ENCODE data around the gene CTNND2. TPM values are rescaled to one million over a fixed set of nuclear protein-coding genes. Genes with fewer than 3 reads are reported as not detected.

The CTNND2 gene
- total RNA-seq, 2 experiments from 2014 or later: 0.20 TPM; not detected in 1

DNA sequence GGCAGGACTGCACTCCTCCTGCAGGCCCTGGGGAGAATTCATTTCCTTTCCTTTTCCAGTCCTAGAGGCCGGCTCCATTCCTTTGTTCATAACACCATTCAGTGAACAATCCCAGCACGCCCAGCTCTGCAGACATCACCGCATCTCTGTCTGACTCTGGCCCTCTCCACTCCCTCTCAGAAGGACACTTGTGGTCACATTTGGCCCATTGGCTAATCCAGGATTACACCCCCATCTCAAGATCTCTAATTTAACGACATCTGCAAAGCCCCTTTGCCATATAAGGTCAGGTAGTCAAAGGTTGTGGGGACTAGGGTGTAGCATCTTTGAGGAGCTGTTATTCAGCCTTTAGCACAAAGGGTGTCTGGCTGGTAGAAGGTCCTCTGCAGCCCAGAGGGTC, 958.2 kb downstream of the CTNND2 start:
- H3K9me3 Mint-ChIP-seq: no peaks in the 10 kb centered on the region
- no peaks in the 10 kb centered on the region for H3K4me1 ChIP-seq (ENCODE audit: insufficient read depth, low read length)
- intact Hi-C loops (cut with DNase I, micrococcal nuclease): no loop called here
- TF ChIP-seq, protein P1, sequence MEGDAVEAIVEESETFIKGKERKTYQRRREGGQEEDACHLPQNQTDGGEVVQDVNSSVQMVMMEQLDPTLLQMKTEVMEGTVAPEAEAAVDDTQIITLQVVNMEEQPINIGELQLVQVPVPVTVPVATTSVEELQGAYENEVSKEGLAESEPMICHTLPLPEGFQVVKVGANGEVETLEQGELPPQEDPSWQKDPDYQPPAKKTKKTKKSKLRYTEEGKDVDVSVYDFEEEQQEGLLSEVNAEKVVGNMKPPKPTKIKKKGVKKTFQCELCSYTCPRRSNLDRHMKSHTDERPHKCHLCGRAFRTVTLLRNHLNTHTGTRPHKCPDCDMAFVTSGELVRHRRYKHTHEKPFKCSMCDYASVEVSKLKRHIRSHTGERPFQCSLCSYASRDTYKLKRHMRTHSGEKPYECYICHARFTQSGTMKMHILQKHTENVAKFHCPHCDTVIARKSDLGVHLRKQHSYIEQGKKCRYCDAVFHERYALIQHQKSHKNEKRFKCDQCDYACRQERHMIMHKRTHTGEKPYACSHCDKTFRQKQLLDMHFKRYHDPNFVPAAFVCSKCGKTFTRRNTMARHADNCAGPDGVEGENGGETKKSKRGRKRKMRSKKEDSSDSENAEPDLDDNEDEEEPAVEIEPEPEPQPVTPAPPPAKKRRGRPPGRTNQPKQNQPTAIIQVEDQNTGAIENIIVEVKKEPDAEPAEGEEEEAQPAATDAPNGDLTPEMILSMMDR (IDR thresholded peaks at IDR 0.05): no peak
- no peak overlapping the region for H3K27ac ChIP-seq (ENCODE audit: low read depth in 1 of 2, low read length in 2 of 2)
- no peak overlapping the region for H3K4me3 ChIP-seq (ENCODE audit: low read length)
- no peaks in the 10 kb centered on the region for H3K36me3 ChIP-seq (ENCODE audit: insufficient read depth, low read length)
- H3K36me3 Mint-ChIP-seq (ENCODE audit: low read depth): no peaks in the 10 kb centered on the region
- H3K9me3 ChIP-seq (ENCODE audit: control insufficient read depth in 1 of 2, insufficient read depth in 1 of 2, low read length in 2 of 2): no peaks in the 10 kb centered on the region
- peaks cover 22% of the 10 kb centered on the region for H3K27me3 Mint-ChIP-seq
- ChIA-PET CTCF (no interaction called here), POLR2A (no interaction called here)
- H3K4me3 Mint-ChIP-seq: no peak overlapping the region
- no peak for ATAC-seq (ENCODE audit: poor library complexity)
- H3K27ac Mint-ChIP-seq: no peak overlapping the region
- DNase-seq: no peak
- H3K4me1 Mint-ChIP-seq (ENCODE audit: low read depth): no peaks in the 10 kb centered on the region
- H3K27me3 ChIP-seq (ENCODE audit: control insufficient read depth in 1 of 2, insufficient read depth in 2 of 2, low read length in 2 of 2): no peaks in the 10 kb centered on the region

DNA sequence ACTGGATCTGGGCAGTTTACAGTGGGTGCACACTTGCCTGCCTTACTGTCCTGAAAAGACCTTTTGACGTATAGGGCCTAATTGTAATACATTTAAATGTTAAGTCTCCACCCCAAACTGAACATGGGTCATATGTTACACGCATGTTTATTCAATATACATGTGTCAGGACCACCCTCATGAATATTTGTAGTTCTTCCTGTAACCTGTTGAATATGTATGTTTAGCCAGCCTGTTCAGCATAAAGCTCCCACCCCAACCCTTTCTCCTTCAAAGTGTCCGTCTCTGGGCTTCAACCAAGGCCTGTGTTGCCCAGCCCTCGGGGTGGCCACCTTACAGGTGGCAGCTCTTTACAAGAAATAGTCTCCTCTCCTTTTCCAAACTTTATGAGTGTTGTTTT, 962.3 kb downstream of the CTNND2 start:
- H3K4me3 ChIP-seq (ENCODE audit: low read length): no peak overlapping the region
- no peak overlapping the region for H3K4me3 Mint-ChIP-seq
- no peak overlapping the region for H3K27ac Mint-ChIP-seq
- no peaks in the 10 kb centered on the region for H3K9me3 Mint-ChIP-seq
- ChIA-PET CTCF (no interaction called here), POLR2A (no interaction called here)
- H3K36me3 ChIP-seq (ENCODE audit: insufficient read depth, low read length): no peaks in the 10 kb centered on the region
- H3K36me3 Mint-ChIP-seq (ENCODE audit: low read depth): no peaks in the 10 kb centered on the region
- H3K27ac ChIP-seq (ENCODE audit: low read depth in 1 of 2, low read length in 2 of 2): no peak overlapping the region
- intact Hi-C loops (cut with DNase I, micrococcal nuclease): no loop called here
- no peaks in the 10 kb centered on the region for H3K4me1 ChIP-seq (ENCODE audit: insufficient read depth, low read length)
- H3K27me3 Mint-ChIP-seq: peaks cover 10% of the 10 kb centered on the region
- TF ChIP-seq, protein P1 (IDR thresholded peaks at IDR 0.05): no peak
- ATAC-seq (ENCODE audit: poor library complexity): no peak
- no peaks in the 10 kb centered on the region for H3K4me1 Mint-ChIP-seq (ENCODE audit: low read depth)
- no peak for DNase-seq
- no peaks in the 10 kb centered on the region for H3K9me3 ChIP-seq (ENCODE audit: control insufficient read depth in 1 of 2, insufficient read depth in 1 of 2, low read length in 2 of 2)
- H3K27me3 ChIP-seq (ENCODE audit: control insufficient read depth in 1 of 2, insufficient read depth in 2 of 2, low read length in 2 of 2): no peaks in the 10 kb centered on the region

DNA sequence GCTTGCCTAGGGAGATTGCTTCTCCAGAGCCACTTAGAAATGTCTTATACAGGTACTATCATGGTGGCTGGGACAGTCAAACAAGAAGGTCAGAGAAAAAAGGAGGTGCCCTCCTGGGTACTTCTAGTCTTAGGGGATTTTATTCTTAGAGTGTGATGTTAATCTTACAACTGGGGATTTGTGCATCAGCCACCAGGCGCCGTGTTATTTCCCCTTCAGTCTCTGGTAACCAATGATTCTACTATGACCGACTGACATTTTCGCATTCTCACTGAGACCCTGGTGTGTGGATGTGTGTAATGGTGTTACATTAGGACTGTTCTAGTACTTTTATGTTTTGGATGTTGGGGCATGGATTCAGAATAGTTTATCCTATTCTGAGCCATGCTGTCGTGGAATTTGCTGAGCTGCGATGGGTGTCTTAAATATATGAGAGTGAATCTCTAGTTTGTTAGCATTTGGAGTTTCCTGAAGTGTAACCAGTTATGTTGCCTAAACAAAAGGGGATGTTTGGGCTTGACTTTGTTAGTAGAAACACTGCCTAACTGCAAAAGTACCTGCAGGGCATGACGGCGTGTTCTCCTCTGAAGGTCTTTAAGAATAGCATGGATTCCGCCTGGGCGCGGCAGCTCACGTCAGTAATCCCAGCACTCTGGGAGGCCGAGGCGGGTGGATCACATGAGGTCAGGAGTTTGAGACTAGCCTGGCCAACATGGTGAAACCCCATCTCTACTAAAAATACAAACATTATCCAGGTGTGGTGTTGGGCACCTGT, 968.0 kb downstream of the CTNND2 start:
- TF ChIP-seq, protein P1 (IDR thresholded peaks at IDR 0.05): no peak
- Histone ChIP-seq H3K9me3 (ENCODE audit: control insufficient read depth in 1 of 2, insufficient read depth in 1 of 2, low read length in 2 of 2) (no peaks in the 10 kb centered on the region), H3K27ac (ENCODE audit: low read depth in 1 of 2, low read length in 2 of 2) (no peak overlapping the region), H3K4me1 (ENCODE audit: insufficient read depth, low read length) (no peaks in the 10 kb centered on the region), H3K36me3 (ENCODE audit: insufficient read depth, low read length) (no peaks in the 10 kb centered on the region), H3K4me3 (ENCODE audit: low read length) (no peak overlapping the region), H3K27me3 (ENCODE audit: control insufficient read depth in 1 of 2, insufficient read depth in 2 of 2, low read length in 2 of 2) (no peaks in the 10 kb centered on the region)
- no peaks in the 10 kb centered on the region for H3K36me3 Mint-ChIP-seq (ENCODE audit: low read depth)
- H3K9me3 Mint-ChIP-seq: no peaks in the 10 kb centered on the region
- H3K27me3 Mint-ChIP-seq: peaks cover 5% of the 10 kb centered on the region
- intact Hi-C loops (cut with DNase I, micrococcal nuclease): no loop called here
- ChIA-PET CTCF (interaction anchor here (0.8 kb wide), 1 partner anchor 11 kb away, joined by 3 read pairs; no protein-coding TSS in a partner anchor), POLR2A (no interaction called here)
- ATAC-seq (ENCODE audit: poor library complexity): no peak
- no peak overlapping the region for H3K27ac Mint-ChIP-seq
- no peaks in the 10 kb centered on the region for H3K4me1 Mint-ChIP-seq (ENCODE audit: low read depth)
- no peak overlapping the region for H3K4me3 Mint-ChIP-seq
- no peak for DNase-seq

Measured in CD4-positive, alpha-beta T cell (primary cell).